Measurements from ENCODE around the gene DFFB.
"Not testable (repeated sequence)": the region's sequence is repeated elsewhere in the genome, so short reads cannot be mapped to it uniquely, and the experiment has no call there.

Gene DFFB

DNA sequence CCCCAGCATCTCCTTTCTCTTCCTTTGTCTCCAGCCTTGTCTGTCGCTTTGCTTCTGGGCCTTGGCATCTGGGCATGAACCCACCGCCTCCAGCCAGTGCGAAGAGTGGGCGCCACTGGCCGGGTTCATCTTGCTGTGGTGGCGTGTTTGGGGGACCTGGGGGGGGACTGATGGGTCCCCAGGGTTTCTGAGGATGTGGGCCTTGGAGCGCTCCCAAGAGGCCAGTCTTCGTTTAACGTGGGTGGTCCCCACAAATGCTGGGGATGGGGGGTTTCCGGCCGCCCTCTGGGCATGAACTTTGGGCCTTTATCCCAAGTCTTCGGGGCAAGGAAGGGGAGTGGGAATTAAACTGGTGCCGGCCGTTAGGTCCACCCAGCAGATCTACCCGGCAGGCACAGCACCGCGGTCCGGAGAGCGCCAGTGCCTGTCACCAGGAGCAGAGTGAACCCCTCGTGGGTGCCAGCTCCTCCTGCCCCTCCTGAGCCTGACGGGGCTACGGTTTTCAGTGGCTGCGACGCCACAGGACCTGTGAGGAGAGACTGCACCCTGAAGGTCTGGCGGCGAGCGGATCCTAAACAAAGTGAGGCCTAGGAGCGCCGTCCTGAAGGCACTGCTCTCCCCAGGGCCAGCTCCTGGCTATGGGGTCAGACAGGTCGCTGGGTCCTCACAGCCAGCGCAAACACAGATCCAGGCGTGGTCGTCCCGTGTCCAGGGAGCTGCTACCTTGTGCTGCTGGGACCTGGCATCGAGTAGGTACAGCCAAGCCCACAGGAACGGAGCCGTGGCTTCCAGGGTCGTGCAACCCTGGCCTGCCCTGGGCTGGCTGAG, 54.9 kb downstream of the DFFB start:
- DNase-seq = no peak

DNA sequence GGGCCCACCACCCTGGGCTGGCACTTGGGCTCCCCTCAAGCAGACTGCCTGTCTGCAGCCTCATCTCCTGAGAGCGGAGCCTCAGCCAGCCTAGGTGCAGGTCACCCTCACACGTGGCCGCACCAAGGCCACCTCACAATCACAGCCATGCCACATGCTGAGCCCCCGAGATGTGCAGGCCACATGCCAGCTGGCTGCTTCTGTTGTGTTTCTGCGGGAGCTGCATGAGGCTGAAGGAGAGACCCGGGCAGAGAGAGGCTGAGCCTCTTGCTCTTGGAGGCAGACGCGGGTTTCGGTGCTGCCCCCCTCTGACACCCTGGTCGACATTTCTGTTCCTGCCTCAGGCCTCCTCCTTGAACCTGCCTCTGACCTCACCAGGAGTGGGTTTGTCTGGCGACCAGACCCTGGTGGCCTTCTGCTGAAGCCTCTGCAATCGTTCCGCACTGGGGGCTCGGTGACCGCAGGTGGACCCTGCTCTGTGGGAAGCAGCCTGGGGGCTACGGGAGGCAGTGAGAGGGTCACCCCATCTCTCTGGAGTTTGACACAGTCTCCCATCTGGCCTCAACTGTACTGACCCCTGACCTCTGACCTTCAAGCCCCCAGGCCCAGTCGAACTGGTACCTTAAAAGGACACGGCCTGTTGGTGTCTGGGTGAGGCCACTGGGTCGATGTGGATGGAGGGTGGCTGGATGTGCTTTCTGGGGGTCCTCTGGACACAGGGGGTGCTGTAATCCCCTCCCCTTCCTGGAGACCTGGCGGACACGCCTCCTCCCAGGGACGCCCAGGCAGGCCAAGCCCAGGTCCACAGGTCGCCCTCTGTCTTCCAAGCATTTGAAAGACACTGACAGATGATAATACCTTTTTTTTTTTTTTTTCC, 55.8 kb downstream of the DFFB start:
- no peak for DNase-seq

DNA sequence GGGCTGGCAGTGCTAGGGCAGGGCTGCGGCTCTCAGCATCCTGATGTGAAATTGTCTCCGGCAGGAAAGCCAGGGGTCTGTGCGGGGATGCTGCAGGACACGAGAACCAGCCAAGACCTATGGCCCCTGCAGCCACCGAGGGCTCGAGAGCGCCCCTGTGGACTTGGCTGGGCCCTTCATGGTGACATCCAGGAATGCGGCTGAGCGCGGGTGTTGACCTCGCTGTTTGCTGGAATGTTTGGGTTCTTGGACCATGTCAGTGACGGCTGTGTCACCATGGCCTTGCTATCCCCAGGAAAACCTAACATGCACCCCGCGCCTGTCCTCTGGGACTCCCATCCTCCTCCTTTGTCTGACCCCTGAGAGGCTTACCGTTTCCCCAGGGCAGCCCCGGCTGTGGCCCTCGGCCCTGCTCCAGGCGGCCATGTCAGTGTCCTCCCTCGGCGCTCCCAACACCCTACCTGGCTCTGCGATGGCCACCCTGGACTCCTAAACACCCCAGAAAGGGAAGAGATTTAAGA, 57.1 kb downstream of the DFFB start:
- DNase-seq = no peak

DNA sequence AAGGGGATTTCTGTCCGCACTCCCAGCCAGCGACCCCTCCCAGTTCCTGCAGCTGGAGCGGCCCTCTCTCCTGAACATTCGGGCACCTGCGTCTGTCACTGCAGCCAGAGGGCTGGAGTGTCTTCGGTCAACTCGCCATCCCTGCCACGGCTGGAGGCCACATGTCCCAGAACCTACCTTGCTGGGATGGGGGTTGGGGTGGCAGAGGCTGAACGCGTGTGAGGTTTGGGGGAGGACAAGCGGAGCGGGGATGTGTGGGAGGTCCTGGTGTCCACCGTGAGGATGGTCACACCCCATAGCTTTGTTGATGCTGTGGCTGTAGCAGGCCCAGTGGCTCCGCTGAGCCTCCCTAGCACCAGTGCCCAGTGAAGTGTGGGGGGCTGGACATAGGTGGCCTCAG, 57.6 kb downstream of the DFFB start:
- no peak for DNase-seq

DNA sequence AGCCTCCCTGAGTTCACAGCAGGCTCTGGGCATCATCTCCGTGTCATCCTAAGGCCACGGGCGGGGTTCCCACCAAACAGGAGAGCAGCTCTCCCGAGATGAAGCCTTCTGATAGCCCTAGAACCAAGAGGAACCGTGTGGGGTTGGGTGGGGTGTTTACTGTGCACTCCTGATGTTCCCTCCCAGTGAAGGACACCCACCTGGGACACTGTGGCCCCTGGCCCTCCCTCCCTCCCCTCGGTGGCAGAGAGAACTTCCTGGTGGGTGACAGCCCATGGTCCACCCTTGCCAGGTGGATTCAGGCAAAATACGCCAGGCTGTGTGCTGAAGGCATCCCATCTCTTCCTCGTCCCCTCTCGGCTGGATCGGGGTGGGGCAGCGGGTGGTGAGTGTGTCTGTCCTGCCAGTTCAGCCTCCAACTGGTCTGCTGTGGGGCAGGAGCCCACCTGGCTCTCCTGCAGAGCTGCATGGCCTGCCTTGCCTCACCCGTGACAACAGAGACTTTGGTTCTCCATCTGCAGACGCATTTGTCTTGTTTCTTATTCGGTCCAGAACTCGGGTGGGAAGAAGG, 58.4 kb downstream of the DFFB start:
- DNase-seq = no peak

DNA sequence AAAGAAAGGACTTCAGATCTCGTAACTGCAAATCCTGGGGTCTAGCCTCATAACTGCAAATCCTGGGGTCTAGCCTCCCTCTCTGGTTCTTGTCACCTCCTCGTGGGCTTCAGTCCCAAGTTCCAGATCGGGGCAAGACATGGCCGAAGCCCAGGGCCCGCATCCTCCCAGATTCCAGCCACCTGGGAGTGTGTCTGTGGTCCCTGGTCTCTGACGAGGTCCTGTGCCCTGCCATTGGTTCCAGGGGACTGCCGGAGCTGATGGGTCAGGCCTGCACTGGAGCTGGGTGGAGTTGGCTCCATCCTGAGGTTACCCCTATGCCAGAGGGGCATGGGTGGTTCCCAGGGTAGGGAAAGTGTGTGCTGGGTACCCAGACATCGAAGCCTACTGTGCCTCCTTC, 60.5 kb downstream of the DFFB start:
- no peak for DNase-seq

DNA sequence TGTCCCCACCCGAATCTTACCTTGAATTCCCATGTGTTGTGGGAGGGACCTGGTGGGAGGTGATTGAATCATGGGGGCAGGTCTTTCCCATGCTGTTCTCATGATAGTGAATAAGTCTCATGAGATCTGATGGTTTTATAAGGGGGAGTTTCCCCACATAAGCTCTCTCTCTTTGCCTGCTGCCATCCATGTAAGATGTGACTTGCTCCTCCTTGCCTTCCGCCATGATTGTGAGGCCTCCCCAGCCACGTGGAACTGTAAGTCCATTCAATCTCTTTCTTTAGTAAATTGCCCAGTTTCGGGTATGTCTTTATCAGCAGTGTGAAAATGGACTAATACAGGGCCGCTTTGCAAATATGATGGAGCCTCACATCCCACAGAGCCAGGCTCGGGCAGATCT, 61.1 kb downstream of the DFFB start:
- not testable (repeated sequence) for DNase-seq

DNA sequence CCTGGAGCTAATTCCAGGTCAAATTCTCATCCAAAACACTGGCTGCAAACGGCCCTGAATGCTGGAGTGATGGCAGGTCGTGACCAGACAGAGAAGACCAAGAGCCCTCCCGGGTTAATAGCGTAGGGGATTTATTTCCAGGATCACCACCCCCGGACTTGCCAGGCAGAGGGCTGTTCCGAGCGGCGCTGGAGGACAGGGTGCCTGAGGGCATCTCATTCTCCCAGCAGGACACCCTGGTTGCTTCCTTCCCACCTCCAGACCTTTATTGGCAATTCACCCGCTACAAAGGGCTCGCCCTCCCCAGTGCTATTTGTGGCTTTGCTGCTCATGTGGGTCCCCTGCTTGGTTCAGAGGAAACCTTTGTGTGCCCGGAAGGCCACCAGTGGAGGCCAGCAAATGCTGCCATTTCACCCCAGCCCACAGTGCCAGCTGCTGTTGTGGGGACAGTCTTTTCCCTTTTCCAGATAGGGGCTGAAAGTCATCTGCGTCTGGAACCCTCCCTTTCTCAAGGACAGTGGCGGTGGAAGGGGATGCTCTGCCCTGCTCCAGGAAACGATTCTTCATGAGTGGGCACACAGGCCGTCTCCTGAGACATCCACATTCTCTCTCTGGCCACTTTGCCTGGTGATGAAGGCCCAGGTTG, 61.8 kb downstream of the DFFB start:
- DNase-seq = no peak

DNA sequence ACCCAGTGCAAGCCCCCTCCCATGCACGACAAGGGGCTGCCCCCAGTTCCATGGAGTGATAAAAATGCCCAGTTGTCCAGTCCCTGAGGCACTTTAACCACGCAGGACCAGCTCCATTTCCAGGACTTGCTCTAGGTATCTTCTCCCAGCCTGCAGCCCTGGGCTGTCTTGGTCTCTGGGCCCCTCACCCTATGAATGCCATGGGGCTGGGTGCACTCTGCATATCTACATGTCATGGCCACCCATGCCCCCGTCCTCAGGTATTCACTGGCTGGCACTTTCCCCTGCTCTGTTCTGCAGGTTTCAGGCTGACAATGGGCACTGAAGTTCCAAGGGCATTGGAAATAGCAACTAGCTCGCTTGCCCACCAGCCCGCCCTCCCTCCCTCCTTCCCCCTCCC, 62.4 kb downstream of the DFFB start:
- no peak for DNase-seq

DNA sequence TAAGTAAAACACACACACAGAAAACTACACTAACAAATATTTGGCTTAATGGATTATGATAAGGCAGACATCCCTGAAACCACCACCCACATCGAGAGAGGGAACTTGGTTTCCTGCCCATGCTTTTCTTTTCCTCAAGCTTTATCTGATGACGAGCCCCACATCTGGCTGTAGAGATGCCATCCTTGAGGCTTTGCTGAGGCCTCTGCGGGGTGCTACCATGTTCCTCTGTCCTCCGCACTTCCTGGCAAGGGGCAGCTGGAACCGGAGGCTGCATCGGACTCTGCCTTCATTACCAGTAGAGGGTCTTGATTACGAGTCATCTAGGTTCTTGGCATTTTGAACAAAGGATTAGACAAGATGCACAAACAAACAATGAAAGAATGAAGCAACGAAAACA, 64.5 kb downstream of the DFFB start:
- no peak for DNase-seq

DNA sequence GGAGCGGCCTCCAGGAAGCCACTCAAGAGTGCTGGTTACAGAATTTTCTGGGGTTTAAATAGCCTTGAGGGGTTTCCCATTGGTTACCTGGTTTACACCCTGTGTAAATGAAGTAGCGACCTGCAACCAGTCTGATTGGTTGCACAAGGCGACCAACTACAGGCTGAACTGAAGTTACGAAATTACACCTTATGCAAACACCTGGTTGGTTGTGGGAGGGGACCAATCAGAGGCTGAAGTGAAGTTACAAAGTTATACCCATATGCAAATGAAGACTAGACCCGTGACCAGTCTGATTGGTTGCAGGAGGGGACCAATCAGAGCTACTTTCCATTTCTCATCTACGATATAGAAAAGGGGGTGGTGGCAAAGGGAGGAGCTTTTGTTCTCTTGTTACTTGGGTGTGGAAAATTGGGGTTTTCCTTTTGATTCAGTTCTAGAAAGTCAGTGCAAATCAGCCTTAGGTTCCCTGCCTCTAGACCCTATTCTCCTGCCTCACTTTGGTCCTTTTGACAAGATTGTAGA, 65.0 kb downstream of the DFFB start:
- no peak for DNase-seq

DNA sequence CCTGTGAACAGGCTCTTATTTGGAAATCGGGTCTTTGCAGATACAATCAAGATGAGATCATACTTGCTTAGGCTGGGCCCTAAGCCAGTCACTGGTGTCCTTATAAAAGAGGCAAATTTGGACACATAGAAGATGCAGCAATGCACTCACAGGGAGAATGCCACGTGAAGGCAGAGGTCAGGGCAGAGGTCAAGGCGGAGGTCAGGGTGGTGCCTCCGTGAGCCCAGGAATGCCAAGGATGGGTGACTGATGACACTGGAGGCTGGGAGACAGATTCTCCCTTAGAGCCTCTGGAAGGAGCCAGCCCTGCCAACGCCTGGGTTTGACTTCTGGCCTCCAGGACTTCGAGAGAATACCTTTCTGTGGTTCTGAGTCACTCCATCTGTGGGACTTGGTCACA, 65.6 kb downstream of the DFFB start:
- DNase-seq = no peak

DNA sequence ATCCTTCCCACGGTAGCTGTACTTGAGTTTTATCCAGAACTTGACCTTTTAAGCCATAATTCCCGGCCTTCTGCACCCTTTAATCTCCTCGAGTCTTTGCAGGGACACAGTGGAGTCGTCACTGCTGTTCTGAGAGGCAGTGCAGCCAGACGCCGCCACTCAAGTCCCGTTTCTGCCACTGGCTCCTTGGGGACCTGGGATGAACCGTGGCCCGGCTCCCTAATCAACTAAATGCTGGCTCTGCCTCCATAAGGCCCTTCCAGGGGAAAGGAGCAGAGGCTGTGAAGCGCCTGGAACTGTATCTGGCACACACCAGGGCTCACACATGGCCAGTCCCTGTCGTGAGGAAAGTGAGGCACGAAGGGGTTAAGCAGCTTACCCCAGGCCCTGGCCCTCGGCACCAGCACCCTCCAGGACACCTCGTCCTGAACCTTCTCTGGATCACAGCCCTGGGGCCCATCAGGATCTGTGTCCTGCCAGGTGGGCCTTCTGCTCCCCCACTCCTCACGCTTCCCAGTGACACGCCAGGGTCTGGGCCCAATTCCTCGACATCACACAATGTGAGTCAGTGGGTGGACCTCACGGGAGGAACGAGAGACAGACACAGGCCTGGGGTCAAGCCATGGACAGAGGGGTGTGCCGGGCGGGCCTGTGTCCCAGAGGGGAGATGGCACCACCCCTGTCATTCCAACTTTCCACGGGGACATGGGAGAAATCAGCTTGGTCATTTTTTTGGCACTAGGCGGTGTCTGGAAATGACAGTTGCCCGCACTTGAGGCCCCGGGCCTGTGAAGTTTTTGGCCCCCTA, 66.3 kb downstream of the DFFB start:
- DNase-seq = no peak

DNA sequence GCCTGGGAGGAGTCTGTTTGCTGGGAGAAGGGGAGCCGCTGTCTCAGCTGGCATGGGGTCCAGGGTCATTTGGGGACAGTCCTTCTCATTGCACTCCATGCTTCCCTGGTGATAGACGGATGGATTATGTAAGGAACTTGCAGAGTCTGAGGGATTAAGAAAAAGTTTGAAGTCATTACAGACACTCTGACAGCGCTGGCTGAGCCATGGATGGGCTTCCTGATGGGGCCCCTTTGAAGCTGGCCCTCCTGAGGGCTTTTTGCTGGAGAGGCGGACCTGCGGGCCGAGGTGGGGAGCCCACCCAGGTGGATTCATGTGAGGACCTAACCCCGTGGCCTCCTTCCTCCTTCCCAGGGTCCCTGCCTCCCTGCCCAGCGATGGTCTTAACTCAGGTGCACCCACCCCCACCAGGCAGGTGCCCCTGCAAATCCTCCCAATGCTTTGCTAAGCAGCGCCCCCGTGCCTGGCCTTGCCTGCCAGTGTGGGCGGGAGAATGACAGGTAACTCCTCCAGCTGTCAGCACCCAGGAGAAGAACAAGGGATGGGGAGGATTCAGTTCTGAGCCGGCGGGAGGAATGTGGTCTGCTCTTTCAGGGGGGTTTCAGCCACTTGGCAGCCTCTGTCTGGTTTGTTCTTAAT, 67.0 kb downstream of the DFFB start:
- DNase-seq = no peak

DNA sequence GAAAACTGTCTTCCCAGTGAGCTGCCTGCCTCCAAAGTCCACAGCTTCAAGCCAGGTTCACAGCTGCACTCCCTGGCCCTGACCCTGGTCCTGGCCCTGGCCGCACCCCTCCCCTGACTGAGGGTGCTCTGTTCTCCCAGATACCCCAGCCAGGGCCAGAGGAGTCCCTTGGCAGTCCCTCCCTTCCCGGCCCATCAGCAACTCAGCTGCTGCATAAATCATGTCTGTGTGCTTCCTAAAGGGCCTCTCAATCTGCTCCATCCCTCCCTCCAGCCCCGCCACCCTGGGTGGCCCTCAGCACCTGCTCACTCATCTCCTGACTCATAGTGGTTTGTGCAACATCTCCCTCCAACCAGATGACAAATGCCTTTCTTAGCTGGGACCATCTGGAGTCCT, 67.5 kb downstream of the DFFB start:
- DNase-seq = no peak

DNA sequence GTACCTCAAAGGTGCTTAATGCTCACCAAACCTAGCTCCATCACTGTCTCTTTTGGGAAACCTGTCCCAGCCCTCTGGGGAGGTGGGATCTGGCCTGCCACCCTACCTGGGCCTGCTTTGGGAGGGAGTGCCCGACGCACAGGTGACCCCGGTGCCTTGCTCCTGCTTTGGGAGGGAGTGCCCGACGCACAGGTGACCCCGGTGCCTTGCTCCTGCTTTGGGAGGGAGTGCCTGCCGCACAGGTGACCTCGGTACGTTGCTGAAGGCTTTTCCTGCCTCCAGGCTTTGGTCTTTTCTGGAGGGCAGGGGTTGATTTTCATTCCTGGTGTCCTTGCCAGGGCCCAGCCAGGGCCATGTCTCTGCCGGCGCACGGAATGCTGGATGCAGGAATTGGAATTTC, 68.0 kb downstream of the DFFB start:
- DNase-seq = no peak

DNA sequence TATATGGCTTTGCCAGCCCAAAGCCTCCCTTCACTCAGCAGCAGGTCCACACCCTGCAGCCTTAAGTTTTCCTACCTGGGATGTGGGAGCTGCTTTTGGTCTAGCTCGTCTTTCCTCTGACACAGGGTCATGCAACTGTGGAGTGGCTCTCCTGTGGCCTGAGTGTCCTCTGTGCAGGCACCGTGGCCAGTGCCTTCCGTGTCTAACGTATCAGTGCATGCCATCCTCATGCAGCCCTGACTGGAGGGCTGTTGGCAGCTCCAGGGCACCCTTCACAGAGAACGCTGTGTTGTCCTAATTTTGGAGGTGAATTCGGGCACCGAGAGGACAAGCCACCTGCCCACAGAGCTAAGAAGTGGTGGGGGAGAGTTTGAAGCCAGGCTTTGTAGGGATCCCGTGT, 68.5 kb downstream of the DFFB start:
- DNase-seq = no peak

DNA sequence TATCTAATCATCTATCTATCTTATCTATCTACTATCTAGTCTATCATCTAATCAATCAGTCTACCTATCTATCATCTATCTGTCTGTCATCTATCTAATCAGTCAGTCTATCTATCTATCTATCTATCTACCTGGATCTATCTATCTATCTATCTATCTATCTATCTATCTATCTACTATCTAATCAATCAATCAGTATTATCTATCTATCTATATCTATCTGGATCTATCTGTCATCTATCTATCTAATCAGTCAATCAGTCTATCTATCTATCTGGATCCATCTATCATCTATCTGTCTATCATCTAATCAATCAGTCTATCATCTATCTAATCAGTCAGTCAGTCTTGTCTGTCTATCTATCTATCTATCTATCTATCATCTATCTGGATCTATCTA, 69.7 kb downstream of the DFFB start:
- DNase-seq = no peak

DNA sequence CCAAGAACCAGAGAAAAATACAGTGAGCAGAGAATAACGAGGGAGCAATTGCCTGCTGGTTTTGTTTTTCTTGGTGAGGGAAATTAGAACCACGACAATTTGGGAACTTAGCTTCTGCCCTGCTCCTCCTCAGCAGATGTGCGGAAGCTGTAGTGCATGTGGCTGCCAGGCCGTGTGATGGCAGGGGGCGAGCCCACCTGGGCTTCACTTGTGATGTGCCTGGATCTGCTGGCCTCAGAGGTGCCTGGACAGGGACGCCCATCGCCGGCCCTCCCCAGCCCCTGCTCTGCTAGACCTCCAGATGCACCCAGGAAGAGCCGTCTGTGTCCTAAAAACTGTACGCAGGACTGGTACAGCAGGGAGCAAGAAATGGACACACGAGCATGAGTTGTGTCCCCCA, 71.3 kb downstream of the DFFB start:
- DNase-seq = no peak

DNA sequence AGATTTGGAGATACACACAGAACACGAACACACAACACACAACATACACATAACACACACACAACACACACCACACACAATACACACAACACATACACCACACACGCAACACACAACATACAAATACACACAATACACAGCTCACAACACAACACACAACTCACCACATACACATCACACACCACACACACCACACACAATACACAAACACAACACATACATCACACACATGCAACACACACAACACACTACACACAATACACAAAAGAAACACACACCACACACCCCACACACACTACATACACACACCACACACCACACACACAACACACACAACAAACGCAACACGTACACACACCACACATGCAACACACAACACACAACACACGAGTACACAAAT, 71.8 kb downstream of the DFFB start:
- DNase-seq = no peak

DNA sequence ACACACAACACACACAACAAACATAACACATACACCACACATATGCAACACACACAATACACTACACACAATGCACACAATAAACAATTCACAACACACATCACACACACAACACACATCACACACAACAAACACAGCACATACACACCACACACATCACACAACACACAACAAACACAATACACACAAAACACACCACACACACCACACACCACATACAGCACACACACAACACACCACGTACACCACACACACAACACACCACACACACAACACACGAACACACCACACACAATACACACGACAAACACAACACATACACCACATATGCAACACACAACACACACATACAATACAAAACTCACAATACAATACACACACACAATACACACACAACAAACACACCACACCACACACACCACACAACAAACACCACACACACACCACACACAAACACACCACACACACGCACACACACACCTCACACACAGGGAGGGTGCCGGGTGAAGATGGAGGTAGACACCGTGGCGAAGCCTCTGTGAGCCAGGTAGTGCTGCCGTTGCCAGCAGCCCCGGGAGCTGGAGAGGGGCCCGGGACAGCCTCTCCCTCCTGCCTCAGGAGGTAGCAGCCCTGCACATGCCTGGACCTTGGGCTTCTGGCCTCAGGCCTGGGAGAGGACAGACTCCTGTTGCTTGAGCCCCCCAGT, 73.2 kb downstream of the DFFB start:
- no peak for DNase-seq

Data from Kasumi-1 (cell line).